HepG2 (cell line): ENCODE data around the gene EEF1E1. TPM values are rescaled to one million over a fixed set of nuclear protein-coding genes. Genes with fewer than 3 reads are reported as not detected.

Experiments used
- ATRX ChIP-seq: sonication (generic); formaldehyde crosslinking; IDR thresholded peaks from 2 replicates; pipeline ENCODE4 v1.4.0; 2020; ENCODE audit warnings: missing genetic modification reagents, borderline replicate concordance
- ELF1 ChIP-seq: sonication (generic); formaldehyde crosslinking; IDR thresholded peaks from 2 replicates; pipeline ENCODE4 v1.4.0; 2020; ENCODE audit warnings: missing genetic modification reagents
- ELF4 ChIP-seq: sonication (generic); formaldehyde crosslinking; IDR thresholded peaks from 2 replicates; pipeline ENCODE4 v1.5.0; 2020; ENCODE audit warnings: missing genetic modification reagents, mild to moderate bottlenecking, moderate library complexity, borderline replicate concordance
- FOXP4 ChIP-seq: sonication (generic); formaldehyde crosslinking; IDR thresholded peaks from 2 replicates; pipeline ENCODE4 v1.4.0; 2020; ENCODE audit warnings: missing genetic modification reagents
- IRF9 ChIP-seq: sonication (generic); formaldehyde crosslinking; IDR thresholded peaks from 2 replicates; pipeline ENCODE4 v1.8.0; 2022; ENCODE audit warnings: missing genetic modification reagents, mild to moderate bottlenecking, borderline replicate concordance
- KDM1A ChIP-seq: IDR thresholded peaks from 2 replicates; pipeline ENCODE4 v1.6.1; 2016; ENCODE audit warnings: missing compliant biosample characterization
- KDM3A ChIP-seq: IDR thresholded peaks from 2 replicates; pipeline ENCODE4 v1.6.1; 2018; ENCODE audit warnings: low read depth, missing compliant biosample characterization
- MBD4 ChIP-seq: IDR thresholded peaks from 2 replicates; pipeline ENCODE4 v1.6.1; 2012; ENCODE audit warnings: low read length, inconsistent platforms, borderline replicate concordance
- MBNL3 ChIP-seq: fragments of 250-450 bp; sonication (Bioruptor Pico); conservative IDR thresholded peaks from 2 replicates; pipeline ENCODE4 v1.8.0; 2022; ENCODE audit warnings: mild to moderate bottlenecking, inconsistent platforms
- MXD4 ChIP-seq: IDR thresholded peaks from 2 replicates; pipeline ENCODE4 v1.6.1; 2016; ENCODE audit warnings: mild to moderate bottlenecking, missing biosample characterization, missing genetic modification reagents
- PRDM15 ChIP-seq: sonication (generic); formaldehyde crosslinking; IDR thresholded peaks from 2 replicates; pipeline ENCODE4 v1.4.0; 2020; ENCODE audit warnings: missing genetic modification reagents
- PTBP1 ChIP-seq: fragments of 200-400 bp; formaldehyde crosslinking; IDR thresholded peaks from 2 replicates; pipeline ENCODE4 v1.6.1; 2018; ENCODE audit warnings: low read length, low read depth; ENCODE audit not compliant: poor library complexity, severe bottlenecking
- RERE ChIP-seq: IDR thresholded peaks from 2 replicates; pipeline ENCODE4 v1.6.1; 2016; ENCODE audit warnings: low read depth, missing genetic modification reagents, missing compliant biosample characterization
- SATB2 ChIP-seq: sonication (generic); formaldehyde crosslinking; IDR thresholded peaks from 2 replicates; pipeline ENCODE4 v1.5.0; 2020; ENCODE audit warnings: missing genetic modification reagents
- SIX4 ChIP-seq: sonication (generic); formaldehyde crosslinking; IDR thresholded peaks from 2 replicates; pipeline ENCODE4 v1.4.0; 2020; ENCODE audit warnings: missing genetic modification reagents
- ZKSCAN1 ChIP-seq: fragments of 150-350 bp; IDR thresholded peaks from 2 replicates; pipeline ENCODE4 v1.6.1; 2014; ENCODE audit warnings: low read length
- ZNF282 ChIP-seq: fragments of 450-650 bp; IDR thresholded peaks from 2 replicates; pipeline ENCODE4 v1.6.1; 2018; ENCODE audit not compliant: partially characterized antibody
- ZNF335 ChIP-seq: sonication (generic); formaldehyde crosslinking; IDR thresholded peaks from 2 replicates; pipeline ENCODE4 v1.4.0; 2020; ENCODE audit warnings: missing genetic modification reagents
- ZNF484 ChIP-seq: sonication (generic); formaldehyde crosslinking; IDR thresholded peaks from 2 replicates; pipeline ENCODE4 v1.5.1; 2020; ENCODE audit warnings: mild to moderate bottlenecking, low read depth, missing genetic modification reagents, borderline replicate concordance
- polyA plus RNA-seq, 8 experiments: library from polyadenylated mRNA; depleted of rRNA in 3 of 8; stranded (reverse) in 7 of 8; unstranded in 1 of 8; fragments of >200 nt; fragmentation: Illumina TruSeq in 4 of 8; extraction: Trizol in 4 of 8; gene quantifications; 2 replicates each; pipeline versions ENCODE4 v1.2.1 to v1.2.3, GENCODE V29; 2011 to 2016; ENCODE audit warnings: low read depth in 4 of 8, missing spikeins in 1 of 8, mixed read lengths in 1 of 8; ENCODE audit not compliant: insufficient read depth in 1 of 8
- total RNA-seq, 5 experiments: library from RNA; depleted of rRNA; stranded (reverse); fragments of >200 nt; fragmentation: Illumina TruSeq; extraction: Trizol; gene quantifications; 2 replicates each; pipeline ENCODE4 v1.2.3, GENCODE V29; 2016; ENCODE audit warnings: low read depth in 1 of 5

The EEF1E1 gene
- total and polyA plus RNA-seq, 2 of the 13 experiments (the other 11 are each of a cell fraction or from before 2014, with no cell fraction given): 128 to 188 TPM

- TF ChIP-seq RERE (no peak), ZKSCAN1 (no peak), ATRX (CRISPR knock-in tag) (no peak), SIX4 (CRISPR knock-in tag) (no peak), SATB2 (no peak), KDM3A (no peak), PRDM15 (CRISPR knock-in tag) (no peak), ELF4 (CRISPR knock-in tag) (no peak), MBNL3 (CRISPR knock-in tag) (no peak), IRF9 (CRISPR knock-in tag) (no peak), ELF1 (CRISPR knock-in tag) (no peak), ZNF335 (CRISPR knock-in tag) (no peak), MXD4 (CRISPR knock-in tag) (no peak), PTBP1 (no peak), ZNF484 (CRISPR knock-in tag) (no peak), MBD4 (no peak), KDM1A (CRISPR knock-in tag) (no peak), FOXP4 (no peak), ZNF282 (no peak)
These were observed 2.0 kb downstream of the EEF1E1 start (continued) for GRCh38 chr6:8100159-8100854.
